NT2/D1 (cell line): ENCODE measurements around the gene PCMTD2.

Experiments
- SUZ12 ChIP-seq: IDR thresholded peaks from 2 replicates; pipeline ENCODE4 v1.6.1; 2011; ENCODE audit not compliant: insufficient read length, insufficient read depth; ENCODE audit errors: extremely low read depth
- YY1 ChIP-seq: IDR thresholded peaks from 2 replicates; pipeline ENCODE4 v1.6.1; 2011; ENCODE audit not compliant: insufficient read length, insufficient read depth

DNA sequence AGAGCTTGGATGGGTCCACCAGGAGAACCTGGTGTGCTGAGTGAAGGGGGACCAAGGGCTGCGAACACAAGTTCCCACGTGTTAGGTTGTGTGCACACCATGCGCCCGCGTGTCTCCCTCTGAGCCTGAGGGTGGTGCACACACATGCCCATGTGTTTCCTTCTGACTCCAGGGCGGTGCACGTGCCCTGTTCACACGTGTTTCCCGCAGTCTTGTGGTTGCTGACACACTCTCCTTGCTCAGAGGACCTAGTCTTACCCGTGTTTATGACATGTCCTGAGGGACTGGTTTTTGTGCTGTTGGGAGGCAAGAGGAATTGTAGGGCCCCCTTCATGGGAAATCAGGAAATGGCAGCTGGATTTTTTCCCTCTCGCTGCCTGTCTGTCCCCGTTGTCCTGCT, 36.3 kb upstream of the PCMTD2 start:
- TF ChIP-seq YY1 (no peak), SUZ12 (no peak)
